GM21390 (cell line): ENCODE data around the gene CNTNAP2.

Experiments
- ATAC-seq: cut with Tn5 transposase; IDR thresholded peaks from one replicate; pipeline ENCODE4 v1.9.1; 2021; ENCODE audit not compliant: unreplicated experiment

The CNTNAP2 gene

DNA sequence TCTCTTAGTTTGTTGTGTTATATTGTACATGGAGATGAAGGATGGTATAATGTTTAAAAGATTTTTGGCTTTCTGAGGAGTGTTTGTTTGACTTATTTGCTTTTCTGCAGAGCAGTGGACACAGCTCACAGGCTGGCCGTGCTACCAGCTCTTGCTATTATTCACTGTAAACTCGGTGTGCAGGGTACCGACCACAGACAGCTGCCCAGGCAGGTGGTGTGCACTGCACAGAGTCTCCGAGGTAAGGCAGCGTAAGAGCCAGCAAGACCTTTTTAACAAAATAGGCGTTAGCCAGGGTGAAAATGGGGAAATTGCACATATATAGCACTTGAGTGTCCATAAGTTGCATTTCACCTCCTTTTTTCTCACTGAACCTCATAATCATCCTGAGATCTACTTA, 438.0 kb downstream of the CNTNAP2 start:
- ATAC-seq: no peak

DNA sequence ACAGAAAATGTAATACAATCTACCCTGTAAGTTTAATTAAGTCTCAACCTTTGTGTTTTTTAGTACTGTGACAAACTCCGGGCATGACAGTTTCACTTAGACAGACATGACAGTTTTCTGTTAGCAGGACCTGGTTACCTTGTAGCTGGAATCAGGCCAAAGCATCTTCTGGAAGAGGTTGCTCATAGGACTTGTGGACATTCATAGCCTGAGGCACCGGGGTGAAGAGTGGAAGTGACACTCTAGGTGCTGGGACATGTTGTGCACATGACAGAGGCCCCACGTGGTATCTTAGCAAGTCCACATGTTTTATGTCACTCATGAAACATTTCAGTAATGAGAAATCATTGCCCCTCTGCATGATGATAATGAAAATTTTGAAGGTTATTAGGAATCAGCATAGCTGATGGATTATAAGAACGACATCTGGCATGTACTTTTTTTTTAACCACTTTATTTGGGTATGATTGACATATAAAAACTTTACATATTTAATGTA, 441.4 kb downstream of the CNTNAP2 start:
- no peak for ATAC-seq

DNA sequence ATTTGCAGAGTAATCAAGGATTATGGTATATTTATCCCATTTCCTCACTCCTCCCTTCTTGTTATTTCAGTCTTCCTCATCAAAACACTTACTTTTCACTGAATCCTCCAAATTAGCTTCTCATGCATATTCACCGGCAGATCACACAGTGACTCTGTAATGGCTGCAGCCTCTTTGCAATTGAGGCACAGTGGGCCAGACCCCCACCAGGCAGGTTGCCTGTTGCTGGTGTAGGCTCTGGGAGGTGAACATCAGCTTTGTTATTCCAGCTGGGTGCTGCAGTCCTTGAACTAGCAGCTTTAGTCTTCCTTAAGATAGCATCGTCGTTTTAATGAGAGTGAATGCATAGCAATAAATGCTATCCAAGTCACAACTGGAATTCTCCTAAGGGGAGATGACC, 449.3 kb downstream of the CNTNAP2 start:
- ATAC-seq: no peak

DNA sequence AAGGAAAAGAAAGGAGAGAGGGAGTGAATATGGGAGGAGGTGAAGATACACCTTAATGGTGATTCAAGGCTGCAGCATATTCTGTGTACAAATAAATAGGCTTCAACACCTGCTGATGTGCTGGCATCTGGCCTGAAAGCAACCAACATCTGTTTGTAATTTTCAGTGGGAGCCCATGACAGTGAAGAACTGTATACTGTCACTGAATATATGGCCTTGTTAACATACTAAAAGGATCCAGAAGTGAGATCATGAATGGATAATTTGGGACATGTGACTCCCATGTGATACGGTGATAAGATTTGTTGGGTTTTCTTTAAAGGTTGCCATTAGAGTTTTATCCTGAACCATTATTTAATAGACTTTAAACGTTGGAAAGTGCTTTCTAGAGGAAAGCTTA, 459.3 kb downstream of the CNTNAP2 start:
- no peak for ATAC-seq

GRCh38 chr7:146591976-146592375, 475.4 kb downstream of the CNTNAP2 start:
- no peak for ATAC-seq

DNA sequence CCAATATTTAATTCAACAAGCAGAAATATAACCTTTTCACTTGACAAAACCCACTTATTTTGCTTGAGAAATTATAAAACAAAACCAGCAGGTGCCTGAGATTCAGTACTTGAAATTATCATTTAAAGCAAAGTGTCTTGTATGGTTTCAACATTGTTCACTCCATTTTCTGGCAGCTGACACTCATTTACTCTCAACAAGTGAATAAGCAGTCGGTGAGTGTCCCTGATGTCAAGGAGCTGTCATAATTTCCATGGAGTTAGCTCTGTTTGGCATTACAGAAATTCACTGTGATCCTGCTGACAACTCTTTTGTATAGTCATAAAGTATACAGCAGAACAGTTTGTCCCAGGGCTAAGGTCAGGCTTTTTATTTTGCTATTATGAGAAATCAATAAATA, 490.0 kb downstream of the CNTNAP2 start:
- no peak for ATAC-seq

GRCh38 chr7:146619641-146620040, 503.0 kb downstream of the CNTNAP2 start:
- ATAC-seq: no peak

GRCh38 chr7:146626912-146627311, 510.3 kb downstream of the CNTNAP2 start:
- ATAC-seq: no peak

GRCh38 chr7:146635205-146636032, 518.8 kb downstream of the CNTNAP2 start:
- no peak for ATAC-seq

- no peak for ATAC-seq
Observed at GRCh38 chr7:146636033-146636356, 519.4 kb downstream of the CNTNAP2 start.

GRCh38 chr7:146636581-146636980, 520.0 kb downstream of the CNTNAP2 start:
- ATAC-seq: no peak

- no peak for ATAC-seq
Observed at GRCh38 chr7:146639291-146639690, 522.7 kb downstream of the CNTNAP2 start.

DNA sequence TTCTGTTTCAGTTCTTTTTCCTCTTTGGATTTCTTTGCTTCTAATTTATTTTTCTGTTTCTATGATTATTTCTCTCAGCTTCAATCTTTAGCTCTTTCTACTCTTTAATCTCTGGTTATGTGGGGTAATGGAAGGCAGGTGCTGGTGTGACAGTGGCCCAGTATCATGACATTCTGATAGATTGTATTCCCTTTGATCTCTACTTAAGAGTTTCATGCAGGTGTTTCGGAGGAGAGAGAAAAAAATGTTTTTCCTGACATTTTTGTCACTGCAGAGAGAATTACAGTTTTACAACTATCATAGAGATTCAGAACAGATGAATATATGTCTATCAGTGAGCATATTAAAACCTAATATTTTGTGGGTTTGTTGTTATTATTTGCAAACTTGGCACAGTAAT, 524.9 kb downstream of the CNTNAP2 start:
- ATAC-seq: no peak

DNA sequence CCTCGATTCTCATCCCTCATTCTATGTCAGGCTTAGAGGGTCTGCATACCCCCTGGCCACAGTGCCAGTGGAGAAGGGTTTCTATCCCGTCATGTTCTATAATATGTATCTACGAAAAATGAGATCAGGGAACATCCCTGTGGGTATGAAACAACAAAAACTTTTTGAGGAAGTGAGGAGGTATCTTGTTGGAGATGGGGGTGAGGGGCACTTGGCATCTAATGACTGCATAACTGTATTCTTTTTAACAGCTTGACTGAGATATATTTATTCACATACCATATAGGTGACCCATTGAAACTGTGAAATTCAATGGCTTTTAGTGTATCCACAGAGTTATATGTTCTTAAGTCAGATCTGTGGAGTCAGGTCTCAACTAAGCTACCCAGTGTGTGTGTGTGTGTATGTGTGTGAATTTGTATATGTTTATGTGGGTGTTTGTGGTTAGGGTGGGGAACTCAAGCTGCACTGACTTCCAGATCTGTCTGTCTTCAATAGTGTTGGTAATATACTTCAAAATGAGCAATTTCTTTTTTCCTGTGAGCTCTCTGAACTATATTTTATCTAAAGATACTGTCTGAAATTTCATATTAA, 528.9 kb downstream of the CNTNAP2 start:
- no peak for ATAC-seq

- ATAC-seq: no peak
Observed at GRCh38 chr7:146647445-146647844, 530.8 kb downstream of the CNTNAP2 start.

GRCh38 chr7:146652176-146652575, 535.6 kb downstream of the CNTNAP2 start:
- no peak for ATAC-seq

GRCh38 chr7:146654048-146654447, 537.4 kb downstream of the CNTNAP2 start:
- no peak for ATAC-seq

- ATAC-seq: no peak
Observed at GRCh38 chr7:146655928-146656797, 539.6 kb downstream of the CNTNAP2 start.

DNA sequence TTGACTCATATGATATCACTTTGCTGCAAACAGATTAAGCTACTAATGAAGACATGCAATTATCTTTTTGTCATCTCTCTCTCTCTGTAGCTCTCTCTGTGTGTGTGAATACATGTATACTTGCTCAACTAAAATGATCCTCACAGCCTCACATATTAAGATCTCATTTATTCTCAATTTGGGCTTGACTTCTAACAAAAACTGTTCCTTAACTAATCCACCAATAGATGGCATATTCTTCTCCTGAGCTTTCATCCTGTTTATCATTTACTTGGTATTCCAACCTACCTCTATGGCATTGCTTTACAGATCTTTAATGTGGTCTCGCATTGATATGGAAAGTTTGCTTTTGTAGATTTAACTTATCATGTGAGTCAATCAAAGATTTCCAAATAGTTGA, 540.4 kb downstream of the CNTNAP2 start:
- ATAC-seq: no peak

- no peak for ATAC-seq
Observed at GRCh38 chr7:146658604-146659003, 542.0 kb downstream of the CNTNAP2 start.

DNA sequence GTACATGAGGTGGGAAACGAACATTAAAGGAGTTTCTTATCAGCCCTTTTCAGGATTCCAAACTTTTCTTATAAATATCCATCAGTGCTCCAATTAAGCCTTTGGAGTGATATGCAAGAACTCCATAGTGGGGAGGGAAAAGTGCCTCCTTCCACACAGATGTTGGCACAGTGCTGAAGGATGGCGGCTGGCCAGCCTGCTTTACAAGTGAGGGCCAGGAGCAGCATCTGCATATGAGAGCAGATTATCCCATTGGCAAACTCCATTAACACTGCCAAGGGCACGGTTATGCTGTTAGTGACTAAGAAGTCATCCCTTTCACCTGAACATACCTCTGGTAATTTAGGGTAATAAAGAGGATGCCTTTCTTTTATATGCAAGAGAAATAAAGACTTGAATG, 543.1 kb downstream of the CNTNAP2 start:
- ATAC-seq: no peak

- no peak for ATAC-seq
Observed at GRCh38 chr7:146660839-146661238, 544.2 kb downstream of the CNTNAP2 start.
